Activated CD4-positive, alpha-beta T cell treated with anti-CD3 and anti-CD28 coated beads for 48 hours (primary cell): ENCODE measurements around the gene HAND2.

Experiments used
- DNase-seq: peaks from one replicate; pipeline ENCODE4 v3.0.0-alpha.2; 2020

Gene HAND2

GRCh38 chr4:173535165-173535902, 5.3 kb upstream of the HAND2 start:
- DNase-seq: no peak

GRCh38 chr4:173534434-173534833, 4.4 kb upstream of the HAND2 start:
- no peak for DNase-seq

- DNase-seq: no peak
Observed at GRCh38 chr4:173532725-173533511, 2.9 kb upstream of the HAND2 start.

DNA sequence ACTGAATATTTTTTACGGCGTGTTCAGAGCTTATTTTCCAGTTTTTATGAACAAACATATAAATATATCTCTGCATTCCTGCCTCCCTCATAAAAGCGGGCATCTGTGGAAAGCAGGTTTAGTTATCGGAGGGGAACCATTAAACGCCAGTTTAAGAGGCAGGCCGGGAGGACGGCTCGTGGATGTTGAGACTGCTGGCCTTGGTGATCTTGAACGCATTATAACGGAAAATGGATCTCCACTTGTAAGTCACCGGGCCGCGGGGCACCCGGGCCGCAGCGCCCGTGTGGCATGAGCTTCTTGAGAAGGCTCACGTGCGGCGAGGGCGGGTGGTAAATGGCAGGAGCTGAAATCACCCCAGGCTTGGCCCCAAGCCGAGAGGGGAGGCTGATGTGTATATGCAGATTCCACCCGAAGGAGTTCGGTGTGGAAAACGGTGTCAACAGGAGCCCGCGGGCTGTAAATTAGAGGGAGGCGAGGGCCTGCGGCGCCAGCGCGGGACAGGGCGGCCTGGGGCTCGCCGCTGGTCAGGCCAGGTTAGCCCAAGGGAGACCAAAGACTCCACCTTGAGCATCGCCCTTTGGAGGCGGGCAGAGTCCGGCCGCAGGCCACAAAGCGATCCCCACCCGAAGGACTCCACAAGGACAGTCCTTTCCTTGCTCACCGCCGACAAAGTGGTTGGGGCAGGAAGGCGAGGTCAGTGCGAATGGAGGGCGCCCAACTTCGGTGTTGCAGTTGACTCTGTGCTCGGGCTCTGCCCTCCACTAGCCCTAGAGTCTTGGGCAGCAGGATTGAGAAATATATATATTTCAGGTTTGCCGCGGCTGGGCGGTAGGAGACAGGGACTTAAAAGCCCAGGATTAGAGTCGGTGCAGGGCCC, 1.3 kb upstream of the HAND2 start:
- DNase-seq: no peak

DNA sequence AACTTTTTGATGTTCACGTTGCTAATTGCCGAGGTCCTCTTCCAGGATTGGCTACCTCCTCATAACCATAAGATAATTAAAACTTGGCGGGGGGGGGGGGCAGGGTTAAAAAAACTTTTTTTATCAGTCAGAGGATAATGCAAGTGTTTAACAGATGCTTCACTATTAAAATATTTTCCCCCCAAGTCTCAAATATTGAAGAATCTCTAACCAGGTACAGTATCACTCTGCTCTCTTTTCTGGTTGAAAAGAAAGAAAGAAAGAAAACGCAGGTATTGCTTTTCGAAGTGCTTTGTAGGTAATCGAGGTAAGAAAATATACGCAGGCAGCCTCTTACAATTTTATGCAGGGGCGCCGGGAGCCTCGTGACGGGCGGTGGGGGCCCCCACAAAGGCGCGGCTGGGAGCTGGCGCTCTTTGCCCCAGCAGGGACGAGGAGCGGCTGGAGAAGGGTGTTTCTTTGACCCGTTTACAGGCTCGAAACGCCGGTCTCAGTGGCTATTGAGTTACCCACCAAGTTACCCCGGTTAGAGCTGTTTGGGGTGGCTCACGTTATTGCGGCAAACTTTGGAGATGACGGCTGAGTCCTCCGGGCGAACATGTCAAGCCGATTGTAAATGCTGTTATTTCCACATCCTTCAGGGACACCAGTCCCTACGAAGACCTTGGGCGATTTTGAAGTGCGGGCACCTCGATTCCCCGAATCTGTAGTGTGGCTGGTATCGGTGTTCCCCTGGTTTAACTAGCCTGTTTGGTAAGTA, 477 bp upstream of the HAND2 start:
- no peak for DNase-seq

DNA sequence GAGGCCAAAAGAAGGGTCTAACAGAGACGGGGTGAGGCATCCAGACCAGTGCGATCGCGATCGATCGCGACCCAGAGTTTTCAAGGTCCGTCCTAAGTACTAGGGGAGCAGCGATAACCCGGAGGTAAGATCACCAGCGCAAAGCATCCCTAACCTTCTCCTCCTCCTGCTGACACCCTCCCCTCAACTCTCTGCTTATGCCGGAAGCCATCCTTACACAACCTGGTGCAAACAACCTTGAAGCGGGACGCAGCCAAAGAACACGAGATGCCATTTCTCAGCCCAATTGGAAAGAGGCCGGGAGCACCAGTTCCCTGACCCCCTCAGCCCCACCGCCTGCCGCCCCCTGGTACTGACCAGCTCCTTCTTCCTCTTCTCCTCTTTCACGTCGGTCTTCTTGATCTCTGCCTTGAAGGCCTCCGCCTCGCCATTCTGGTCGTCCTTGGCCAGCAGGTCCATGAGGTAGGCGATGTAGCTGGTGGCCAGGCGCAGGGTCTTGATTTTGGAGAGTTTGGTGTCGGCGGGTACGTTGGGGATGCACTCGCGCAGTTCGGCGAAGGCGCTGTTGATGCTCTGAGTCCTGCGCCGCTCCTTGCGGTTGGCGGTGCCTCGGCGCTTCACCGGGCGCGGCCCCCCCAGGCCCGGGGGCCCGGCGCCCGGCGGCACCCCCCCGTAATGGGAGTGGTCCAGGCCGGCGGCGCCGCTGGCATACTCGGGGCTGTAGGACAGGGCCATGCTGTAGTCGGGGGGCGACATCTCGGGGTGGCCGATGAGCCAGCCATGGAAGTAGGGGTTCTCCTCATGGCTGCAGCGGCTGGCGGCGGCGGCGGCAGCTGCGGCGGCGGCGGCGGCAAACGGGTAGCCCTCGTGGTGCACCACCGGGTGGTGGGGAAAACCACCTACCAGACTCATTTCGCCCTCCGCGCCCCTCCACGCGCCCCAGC, 1.4 kb downstream of the HAND2 start:
- no peak for DNase-seq

- no peak for DNase-seq
Observed at GRCh38 chr4:173527103-173527891, 2.7 kb downstream of the HAND2 start.

DNA sequence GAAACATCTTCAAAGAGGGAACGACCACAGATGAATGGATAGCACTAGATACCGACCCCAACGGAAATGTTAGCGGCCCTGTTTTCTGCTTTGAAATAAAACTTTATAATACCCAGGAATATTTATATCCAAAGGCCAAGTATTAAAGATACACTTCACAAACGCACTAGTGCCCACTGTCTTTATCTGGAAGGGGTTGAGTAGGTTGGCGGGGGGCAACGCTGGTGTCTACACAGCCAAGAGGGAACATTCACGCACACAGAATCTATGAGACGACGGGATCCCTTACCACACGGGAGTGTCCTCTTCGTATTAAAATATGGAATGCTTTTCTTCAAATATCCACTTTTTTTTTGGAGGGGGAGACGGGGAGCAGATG, 3.3 kb downstream of the HAND2 start:
- no peak for DNase-seq

DNA sequence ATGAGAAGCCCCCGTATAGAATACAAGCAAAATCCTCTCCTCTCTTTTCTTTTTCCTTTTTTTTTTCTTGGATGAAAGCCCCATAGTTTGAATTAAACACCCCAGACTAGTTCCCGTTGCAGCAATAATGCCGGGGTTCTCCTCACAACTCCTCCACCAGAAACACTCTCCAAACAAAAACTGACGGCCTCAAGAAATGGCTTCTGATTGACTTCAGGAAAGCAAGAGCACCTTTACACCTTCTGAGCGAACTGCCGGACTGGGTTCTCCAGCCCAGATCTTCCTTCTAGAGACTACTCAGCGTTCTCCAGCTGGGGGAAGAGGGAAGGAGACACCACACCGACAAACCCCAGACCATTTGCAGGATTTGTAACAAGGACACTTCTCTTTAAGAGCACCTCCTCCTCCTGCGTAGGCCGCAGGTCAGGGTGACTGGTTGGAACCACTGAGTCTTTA, 4.0 kb downstream of the HAND2 start:
- DNase-seq: no peak

GRCh38 chr4:173525118-173526011, 4.7 kb downstream of the HAND2 start:
- no peak for DNase-seq

DNA sequence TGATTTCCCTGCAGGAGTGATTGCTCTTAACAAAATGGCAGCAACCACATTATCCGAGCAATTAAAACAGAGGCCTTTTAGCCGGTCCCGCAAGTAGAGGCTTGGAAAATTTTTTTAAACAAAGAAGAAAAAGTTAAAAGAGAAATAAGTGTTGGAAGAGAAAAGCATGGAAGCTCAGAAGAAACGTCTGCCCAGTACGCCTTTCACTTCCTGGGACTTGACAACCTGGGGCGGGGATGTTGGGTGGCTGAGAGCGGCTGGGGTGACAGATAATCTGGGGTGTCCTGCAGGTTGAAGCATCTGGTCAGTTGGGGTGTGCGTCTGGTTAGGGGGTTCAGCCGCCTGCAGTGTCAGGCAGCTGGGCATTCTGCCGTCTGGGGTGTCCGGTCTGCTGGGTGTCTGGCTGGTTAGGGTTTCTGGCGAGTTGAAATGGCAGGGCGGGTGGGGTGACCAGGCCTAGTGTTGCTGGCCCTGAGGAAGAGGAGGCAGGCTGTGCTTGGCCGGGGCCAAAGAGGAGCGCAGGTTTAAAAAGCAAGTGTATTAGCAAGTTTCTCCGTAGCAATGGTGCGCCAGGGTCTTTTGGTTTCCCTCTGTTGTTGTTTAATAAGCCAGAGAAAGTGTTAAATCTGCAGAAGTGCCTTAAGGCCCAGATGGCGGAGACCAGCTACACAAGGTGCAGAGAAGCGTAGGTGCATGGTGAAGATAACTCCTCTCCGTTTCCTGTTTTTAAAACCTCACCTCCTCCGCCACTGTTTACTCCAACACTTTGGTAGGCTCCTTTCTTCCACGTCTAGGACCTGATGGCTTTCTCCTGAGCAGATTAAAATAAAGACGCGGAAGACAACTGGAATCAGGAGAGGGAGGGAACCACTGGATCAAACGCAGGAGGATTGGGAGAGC, 5.6 kb downstream of the HAND2 start:
- no peak for DNase-seq

DNA sequence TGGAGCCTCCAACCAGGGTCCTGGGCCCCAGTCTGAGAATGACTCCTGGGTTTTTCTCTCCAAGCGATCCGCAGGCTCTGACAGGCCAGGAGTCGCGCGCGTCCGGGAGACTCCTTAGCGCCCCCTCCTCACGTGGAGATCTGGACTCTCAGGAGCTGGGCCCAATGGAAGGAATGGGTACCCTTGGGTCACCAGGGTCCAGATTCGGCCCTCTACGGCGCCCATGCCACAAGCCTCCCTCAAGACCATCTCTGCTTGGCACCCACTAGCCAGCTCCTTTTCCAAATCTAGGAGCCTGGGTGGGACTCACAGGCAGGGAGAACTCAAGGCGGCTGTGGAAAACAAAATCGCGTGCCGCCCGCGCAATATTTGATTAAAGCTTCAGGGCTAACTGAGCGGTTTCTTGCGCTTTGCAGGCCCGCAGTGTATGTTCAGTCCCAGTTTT, 7.1 kb downstream of the HAND2 start:
- DNase-seq: no peak

DNA sequence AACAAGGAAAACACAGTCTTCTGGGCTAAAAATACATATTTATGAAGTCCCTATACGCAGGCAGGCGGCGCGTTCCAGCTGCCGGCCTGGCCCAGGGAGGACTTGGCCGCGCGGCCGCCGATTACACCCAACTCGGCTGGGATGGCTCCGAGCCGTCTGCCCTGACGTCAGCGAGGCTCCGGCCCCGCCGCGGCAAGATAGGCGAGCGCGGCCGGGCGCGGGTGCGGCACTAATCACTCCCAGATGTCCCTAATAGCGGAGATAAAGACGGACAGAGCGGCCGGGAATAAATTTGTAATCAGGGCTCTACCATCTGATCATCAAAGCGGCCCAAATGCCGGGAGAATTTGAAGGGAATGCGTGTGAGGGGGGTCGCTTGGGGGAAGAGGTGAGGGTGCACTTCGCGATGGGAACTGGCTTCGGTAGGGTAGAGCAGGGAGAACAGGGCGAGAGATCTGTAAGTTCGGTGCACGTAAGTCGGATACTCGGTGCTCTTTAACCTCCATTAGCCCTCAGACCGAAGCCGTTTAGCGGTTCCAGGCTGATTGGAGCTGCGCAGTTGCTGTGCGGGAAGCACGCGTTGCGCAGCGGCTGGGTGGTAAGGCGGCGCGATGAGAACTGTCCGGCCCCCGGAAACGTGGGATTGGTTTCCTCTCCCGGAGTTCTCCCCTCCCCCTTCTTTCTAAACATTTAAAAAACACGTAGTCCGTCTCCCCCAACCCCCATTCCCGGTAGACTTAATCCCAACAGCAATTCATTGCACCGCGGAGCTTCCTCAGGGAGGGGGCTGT, 7.7 kb downstream of the HAND2 start:
- no peak for DNase-seq

- DNase-seq: no peak
Observed at GRCh38 chr4:173521467-173522159, 8.4 kb downstream of the HAND2 start.

DNA sequence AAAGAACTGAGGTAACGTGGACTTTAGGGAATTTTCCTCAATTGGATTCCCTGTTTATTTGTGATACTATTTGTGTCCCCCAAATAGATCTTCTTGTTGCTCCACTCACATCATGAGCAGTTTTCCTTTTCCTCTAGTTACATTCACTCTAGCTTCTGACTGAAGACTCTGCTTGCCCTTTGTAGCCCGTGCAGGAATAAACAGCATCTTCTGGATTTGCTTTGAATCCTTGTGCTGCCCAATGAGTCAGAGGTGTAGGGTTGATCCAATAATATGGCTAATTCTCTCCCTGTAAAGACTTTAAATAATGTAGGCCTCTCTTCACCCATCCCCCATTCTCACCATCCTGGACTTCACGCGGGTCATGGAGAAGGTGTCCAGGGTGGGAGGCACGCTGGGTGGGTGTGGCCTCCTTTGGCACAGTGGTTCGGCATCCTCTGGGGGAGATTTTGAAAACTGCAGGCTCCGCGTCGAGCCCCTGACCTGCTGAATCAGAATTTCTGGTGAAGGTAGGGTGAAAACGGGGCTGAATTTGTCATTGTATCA, 9.0 kb downstream of the HAND2 start:
- DNase-seq: no peak
